GM23338 (cell line): ENCODE measurements around the gene PRCD. TPM values are rescaled to one million over a fixed set of nuclear protein-coding genes. Genes with fewer than 3 reads are reported as not detected.

Experiments used
- ATAC-seq: fragments of 200-7000 bp; cut with Tn5 transposase; 3 replicates; pipeline ENCODE4 v1.9.1; 2020
- DNase-seq: peaks from one replicate; pipeline ENCODE4 v3.0.0-alpha.2; 2015; ENCODE audit warnings: low spot score
- H2AFZ ChIP-seq: fragments of 200-600 bp; sonication (generic); 2 replicates; pipeline ENCODE4 v1.8.0; 2016; ENCODE audit warnings: antibody characterized with exemption, mild to moderate bottlenecking, moderate library complexity
- H3F3A ChIP-seq: fragments of 200-600 bp; sonication (generic); replicated peaks from 2 replicates; pipeline ENCODE4 v1.8.0; 2017; ENCODE audit warnings: antibody characterized with exemption, mixed run types, low read depth
- H3K27ac ChIP-seq: fragments of 200-600 bp; sonication (generic); 2 replicates; pipeline ENCODE4 v1.6.1; 2016; ENCODE audit warnings: low read depth
- H3K27me3 ChIP-seq: fragments of 200-600 bp; sonication (generic); 2 replicates; pipeline ENCODE4 v1.8.0; 2016; ENCODE audit warnings: mild to moderate bottlenecking, mixed run types, moderate library complexity; ENCODE audit not compliant: insufficient read depth
- H3K36me3 ChIP-seq: fragments of 200-600 bp; sonication (generic); 2 replicates; pipeline ENCODE4 v1.8.0; 2016; ENCODE audit warnings: mild to moderate bottlenecking; ENCODE audit not compliant: insufficient read depth
- H3K4me1 ChIP-seq: fragments of 200-600 bp; sonication (generic); 2 replicates; pipeline ENCODE4 v1.8.0; 2016; ENCODE audit warnings: mild to moderate bottlenecking, moderate library complexity; ENCODE audit not compliant: insufficient read depth
- H3K4me2 ChIP-seq: fragments of 200-600 bp; sonication (generic); 2 replicates; pipeline ENCODE4 v1.7.1; 2017; ENCODE audit warnings: mixed run types
- H3K4me3 ChIP-seq: fragments of 200-600 bp; sonication (generic); 2 replicates; pipeline ENCODE4 v1.6.1; 2016; ENCODE audit warnings: mixed run types
- H3K79me2 ChIP-seq: fragments of 200-600 bp; sonication (generic); replicated peaks from 2 replicates; pipeline ENCODE4 v1.8.0; 2017; ENCODE audit warnings: mild to moderate bottlenecking; ENCODE audit not compliant: insufficient read depth
- H3K9me2 ChIP-seq: fragments of 200-600 bp; sonication (generic); 2 replicates; pipeline ENCODE4 v1.8.0; 2017; ENCODE audit not compliant: insufficient read depth
- H4K20me1 ChIP-seq: fragments of 200-600 bp; sonication (generic); replicated peaks from 2 replicates; pipeline ENCODE4 v1.8.0; 2017; ENCODE audit warnings: mild to moderate bottlenecking; ENCODE audit not compliant: insufficient read depth
- H3K27ac Mint-ChIP-seq: 2 replicates; pipeline ENCODE4 v1.8.0; 2020; ENCODE audit warnings: inconsistent platforms, mild to moderate bottlenecking, moderate library complexity, mixed read lengths
- H3K27me3 Mint-ChIP-seq: 3 replicates; pipeline ENCODE4 v1.8.0; 2022; ENCODE audit warnings: low read depth, mild to moderate bottlenecking, moderate library complexity, mixed read lengths, inconsistent platforms; ENCODE audit not compliant: insufficient read depth, poor library complexity
- H3K36me3 Mint-ChIP-seq: 3 replicates; pipeline ENCODE4 v1.8.0; 2021; ENCODE audit warnings: low read depth, mild to moderate bottlenecking, inconsistent platforms, moderate library complexity, mixed read lengths
- H3K4me1 Mint-ChIP-seq: 3 replicates; pipeline ENCODE4 v1.8.0; 2020; ENCODE audit warnings: mild to moderate bottlenecking, inconsistent platforms, mixed read lengths
- H3K4me3 Mint-ChIP-seq: 3 replicates; pipeline ENCODE4 v1.8.0; 2021; ENCODE audit warnings: moderate library complexity, mild to moderate bottlenecking, inconsistent platforms, mixed read lengths
- H3K9me3 Mint-ChIP-seq: 3 replicates; pipeline ENCODE4 v1.8.0; 2020; ENCODE audit warnings: moderate library complexity, mild to moderate bottlenecking, inconsistent platforms, mixed read lengths
- CREB1 ChIP-seq: fragments of 250-450 bp; sonication (Bioruptor Pico); IDR thresholded peaks from 2 replicates; pipeline ENCODE4 v1.5.0; 2020; ENCODE audit warnings: low read depth, mild to moderate bottlenecking, moderate library complexity
- CTCF ChIP-seq, 2 experiments: fragments of 200-600 bp in 1 of 2; sonication (generic) in 1 of 2; conservative IDR thresholded peaks; 2 replicates each; pipeline versions ENCODE4 v1.5.1 to v1.6.1; 2016 to 2017; ENCODE audit warnings: antibody characterized with exemption in 2 of 2, low read depth in 2 of 2, mild to moderate bottlenecking in 2 of 2, moderate library complexity in 1 of 2
- ETS1 ChIP-seq: IDR thresholded peaks from 2 replicates; pipeline ENCODE4 v1.6.1; 2016; ENCODE audit warnings: antibody characterized with exemption
- EZH2phosphoT487 ChIP-seq: fragments of 200-600 bp; sonication (generic); IDR thresholded peaks from one replicate; pipeline ENCODE4 v1.8.1; 2018; ENCODE audit warnings: antibody characterized with exemption; ENCODE audit not compliant: unreplicated experiment
- JUNB ChIP-seq: IDR thresholded peaks from one replicate; pipeline ENCODE4 v1.6.1; 2016; ENCODE audit warnings: antibody characterized with exemption; ENCODE audit not compliant: unreplicated experiment
- NANOG ChIP-seq: IDR thresholded peaks from 2 replicates; pipeline ENCODE4 v1.6.1; 2016; ENCODE audit warnings: antibody characterized with exemption, borderline replicate concordance
- POLR2AphosphoS5 ChIP-seq: IDR thresholded peaks from 2 replicates; pipeline ENCODE4 v1.6.1; 2016; ENCODE audit warnings: antibody characterized with exemption, low read depth
- REST ChIP-seq: IDR thresholded peaks from one replicate; pipeline ENCODE4 v1.6.1; 2018; ENCODE audit warnings: antibody characterized with exemption; ENCODE audit not compliant: unreplicated experiment
- STAT1 ChIP-seq: IDR thresholded peaks from one replicate; pipeline ENCODE4 v1.6.1; 2016; ENCODE audit warnings: antibody characterized with exemption; ENCODE audit not compliant: unreplicated experiment
- ZNF114 ChIP-seq: fragments of 250-450 bp; sonication (Bioruptor Pico); IDR thresholded peaks from 2 replicates; pipeline ENCODE4 v1.5.0; 2020; ENCODE audit warnings: mild to moderate bottlenecking, moderate library complexity
- ZNF331 ChIP-seq: fragments of 250-450 bp; sonication (Bioruptor Pico); IDR thresholded peaks from 2 replicates; pipeline ENCODE4 v1.5.0; 2020; ENCODE audit warnings: low read depth, mild to moderate bottlenecking, moderate library complexity
- ZNF462 ChIP-seq: fragments of 250-450 bp; sonication (Bioruptor Pico); IDR thresholded peaks from 2 replicates; pipeline ENCODE4 v1.5.0; 2020; ENCODE audit warnings: mild to moderate bottlenecking, moderate library complexity
- polyA plus RNA-seq: library from polyadenylated mRNA; unstranded; fragments of >200 nt; fragmentation: Nextera tagmentation; extraction: Ambion mirVana; gene quantifications from 2 replicates; pipeline ENCODE4 v1.2.1, GENCODE V29; 2016
- total RNA-seq: library from RNA; depleted of rRNA; stranded (reverse); fragments of >200 nt; shearing (Covaris generic); gene quantifications from 2 replicates; pipeline ENCODE4 v1.2.3, GENCODE V29; 2014

The PRCD gene
- total and polyA plus RNA-seq, 2 experiments from 2014 or later, result 0.38 to 1.6 TPM

- TF ChIP-seq ZNF462 (CRISPR knock-in tag) (no peak), CREB1 (CRISPR knock-in tag) (no peak)
Measured at GRCh38 chr17:76575570-76575969, 35.7 kb downstream of the PRCD start (continued).

GRCh38 chr17:76576189-76576588, 36.3 kb downstream of the PRCD start:
- H3K4me1 ChIP-seq, result peaks cover 7% of the 10 kb centered on the region
- no peak for DNase-seq
- H3K9me2 ChIP-seq, result no peaks in the 10 kb centered on the region
- H2AFZ ChIP-seq, result no peak overlapping the region
- no peak overlapping the region for H3K4me3 ChIP-seq
- Mint-ChIP-seq H3K4me1 (peaks cover 6% of the 10 kb centered on the region; the same call in 2 of the 3 replicates), H3K4me3 (no peak overlapping the region), H3K27me3 (peaks cover 7% of the 10 kb centered on the region), H3K36me3 (no peaks in the 10 kb centered on the region), H3K9me3 (no peaks in the 10 kb centered on the region; the same call in 2 of the 3 replicates), H3K27ac (no peak overlapping the region)
- no peaks in the 10 kb centered on the region; the same call in 1 of the 2 replicates for H4K20me1 ChIP-seq
- ATAC-seq, result no peak
- peaks cover 15% of the 10 kb centered on the region; the same call in 1 of the 2 replicates for H3K27me3 ChIP-seq
- H3K79me2 ChIP-seq, result no peaks in the 10 kb centered on the region
- H3F3A ChIP-seq, result no peaks in the 10 kb centered on the region
- no peaks in the 10 kb centered on the region for H3K36me3 ChIP-seq
- no peak overlapping the region for H3K4me2 ChIP-seq
- no peak overlapping the region for H3K27ac ChIP-seq
- TF ChIP-seq STAT1, result no peak
- no peak for TF ChIP-seq ZNF331
- no peak for TF ChIP-seq ZNF114
- TF ChIP-seq CTCF (conservative IDR thresholded peaks at IDR 0.05; ENCODE audit: low read depth in 2 of 2), result no peak
- TF ChIP-seq NANOG, result no peak
- TF ChIP-seq ETS1, result no peak
- TF ChIP-seq POLR2AphosphoS5, result no peak
- TF ChIP-seq EZH2phosphoT487, result no peak
- no peak for TF ChIP-seq REST
- no peak for TF ChIP-seq JUNB
